ENCODE measurements around the gene RMC1. TPM values are rescaled to one million over a fixed set of nuclear protein-coding genes. Genes with fewer than 3 reads are reported as not detected.
"Not testable (repeated sequence)": the region's sequence is repeated elsewhere in the genome, so short reads cannot be mapped to it uniquely, and the experiment has no call there.

The RMC1 gene
- total and polyA plus RNA-seq, 2 donors: 16.8 to 24.4 TPM

DNA sequence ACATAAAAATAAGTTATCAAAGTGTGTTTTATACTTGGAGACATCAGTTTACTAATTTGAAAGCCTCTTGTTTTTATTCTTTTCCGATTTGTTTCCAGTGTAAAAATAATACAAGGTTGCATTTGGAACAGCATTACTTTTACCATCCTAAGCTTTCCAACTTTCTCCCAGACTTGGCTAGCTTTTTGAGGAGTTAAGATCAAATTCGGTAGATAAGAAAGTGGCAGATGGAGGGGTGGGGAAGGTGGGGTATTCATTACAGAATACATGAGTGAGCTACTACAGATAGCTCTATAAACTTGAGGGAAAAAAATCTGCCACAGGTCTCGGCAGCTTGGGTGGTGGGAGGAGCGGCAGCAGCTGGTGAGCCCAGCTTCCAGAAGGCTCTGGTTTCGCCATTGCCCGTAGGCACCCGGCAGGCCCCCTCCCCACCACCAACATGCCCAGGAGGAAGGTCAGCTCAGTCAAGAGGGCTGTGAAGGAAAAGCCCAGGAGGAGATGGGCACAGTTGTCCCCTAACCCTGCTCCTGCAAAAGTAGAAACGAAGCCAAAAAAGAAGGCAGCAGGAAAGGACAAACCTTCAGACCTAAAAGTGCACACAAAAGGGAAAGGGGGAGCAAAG lies 18.6 kb upstream of the RMC1 start:
- no peak for DNase-seq (ENCODE audit: extremely low spot score)
- 31% methylated on average over 8 of the region's 8 CpGs for WGBS
- Histone ChIP-seq H3K27ac (ENCODE audit: low read depth) (no peak overlapping the region), H3K4me1 (ENCODE audit: insufficient read depth) (no peaks in the 10 kb centered on the region), H3K36me3 (ENCODE audit: insufficient read depth) (peaks cover 2% of the 10 kb centered on the region), H3K4me3 (ENCODE audit: low read depth, low read length) (no peak overlapping the region)

DNA sequence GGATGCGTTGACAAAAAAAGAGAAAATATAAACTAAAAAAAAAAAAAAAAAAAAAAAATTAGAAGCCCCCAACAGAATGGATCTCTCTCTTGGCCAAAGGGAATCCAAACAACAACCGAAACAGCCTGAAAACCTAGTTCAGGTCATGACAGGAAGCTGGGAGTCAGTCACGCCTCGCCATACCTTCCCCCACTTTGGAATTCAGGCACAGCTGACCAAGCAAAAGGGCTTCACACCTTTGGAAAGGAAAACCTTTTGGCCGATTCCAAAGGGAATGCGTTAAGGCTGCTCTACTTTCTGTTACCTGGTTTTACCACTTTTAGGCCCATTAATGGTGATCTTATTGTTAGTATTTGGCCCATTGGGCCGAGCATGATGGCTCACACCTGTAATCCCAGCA lies 17.9 kb upstream of the RMC1 start:
- 94% methylated on average over 7 of the region's 7 CpGs for WGBS
- no peak overlapping the region for H3K4me3 ChIP-seq (ENCODE audit: low read depth, low read length)
- H3K36me3 ChIP-seq (ENCODE audit: insufficient read depth): no peaks in the 10 kb centered on the region
- H3K27ac ChIP-seq (ENCODE audit: low read depth): no peak overlapping the region
- no peak for DNase-seq (ENCODE audit: extremely low spot score)
- no peaks in the 10 kb centered on the region for H3K4me1 ChIP-seq (ENCODE audit: insufficient read depth)

DNA sequence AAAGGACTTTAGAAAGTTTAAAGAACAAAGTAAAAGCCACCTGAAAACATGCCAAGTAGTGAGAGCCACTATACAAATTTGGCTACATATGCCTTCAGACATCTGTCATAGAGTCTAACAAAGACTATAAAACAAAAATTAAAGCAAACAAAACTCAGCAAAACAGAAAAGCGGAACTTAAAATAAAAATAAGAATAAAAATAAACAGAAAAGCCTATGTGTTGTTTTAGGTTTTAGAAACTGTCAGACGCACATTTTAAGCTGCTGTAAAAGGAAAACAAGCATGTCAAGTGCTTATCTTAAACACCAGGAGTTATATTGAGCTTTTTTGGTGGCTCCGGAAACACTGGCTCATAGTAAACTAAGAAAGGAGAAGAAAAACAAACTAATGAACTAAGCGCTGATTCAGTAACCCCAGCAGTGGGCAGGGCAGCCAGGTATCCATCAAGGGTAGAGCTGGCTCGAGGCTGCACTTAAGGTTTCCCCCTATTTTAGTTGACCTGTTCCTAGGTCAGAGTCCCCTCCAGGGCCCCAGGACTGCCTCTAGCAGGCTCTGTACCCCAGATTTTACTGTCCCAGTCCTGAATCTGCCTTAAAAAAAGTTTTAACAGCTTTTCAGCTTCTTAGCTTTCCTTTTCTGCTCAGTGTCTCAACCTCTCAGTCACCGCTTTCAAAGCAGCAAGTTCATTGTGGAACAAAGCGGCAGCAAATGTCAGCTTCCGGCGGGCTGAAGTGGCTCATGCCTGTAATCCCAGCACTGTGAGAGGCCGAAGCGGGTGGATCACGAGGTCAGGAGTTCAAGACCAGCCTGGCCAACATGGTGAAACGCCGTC lies 15.4 kb upstream of the RMC1 start:
- WGBS: 33% methylated on average over 14 of the region's 14 CpGs
- no peak overlapping the region for H3K4me3 ChIP-seq (ENCODE audit: low read depth, low read length)
- DNase-seq (ENCODE audit: extremely low spot score): no peak
- H3K4me1 ChIP-seq (ENCODE audit: insufficient read depth): no peaks in the 10 kb centered on the region
- peak overlapping the region; percentile 79 for H3K27ac ChIP-seq (ENCODE audit: low read depth)
- H3K36me3 ChIP-seq (ENCODE audit: insufficient read depth): no peaks in the 10 kb centered on the region

DNA sequence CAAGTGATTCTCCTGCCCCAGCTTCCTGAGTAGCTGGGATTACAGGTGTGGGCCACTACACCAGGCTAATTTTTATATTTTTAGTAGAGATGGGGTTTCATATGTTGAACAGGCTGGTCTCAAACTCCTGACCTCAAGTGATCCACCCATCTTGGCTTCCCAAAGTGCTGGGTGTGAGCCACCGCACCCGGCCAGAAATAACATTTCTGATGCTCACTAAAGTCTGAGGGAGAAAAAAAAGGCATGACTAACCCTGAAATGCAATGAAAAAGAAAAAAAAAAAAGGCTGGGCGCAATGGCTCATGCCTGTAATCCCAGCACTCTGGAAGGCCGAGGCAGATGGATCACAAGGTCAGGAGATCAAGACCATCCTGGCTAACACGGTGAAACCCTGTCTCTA lies 13.7 kb upstream of the RMC1 start:
- H3K4me3 ChIP-seq (ENCODE audit: low read depth, low read length); H3K4me1 ChIP-seq (ENCODE audit: insufficient read depth); DNase-seq (ENCODE audit: extremely low spot score); H3K27ac ChIP-seq (ENCODE audit: low read depth); H3K36me3 ChIP-seq (ENCODE audit: insufficient read depth): not testable (repeated sequence)
- 80% methylated on average over 5 of the region's 5 CpGs for WGBS

DNA sequence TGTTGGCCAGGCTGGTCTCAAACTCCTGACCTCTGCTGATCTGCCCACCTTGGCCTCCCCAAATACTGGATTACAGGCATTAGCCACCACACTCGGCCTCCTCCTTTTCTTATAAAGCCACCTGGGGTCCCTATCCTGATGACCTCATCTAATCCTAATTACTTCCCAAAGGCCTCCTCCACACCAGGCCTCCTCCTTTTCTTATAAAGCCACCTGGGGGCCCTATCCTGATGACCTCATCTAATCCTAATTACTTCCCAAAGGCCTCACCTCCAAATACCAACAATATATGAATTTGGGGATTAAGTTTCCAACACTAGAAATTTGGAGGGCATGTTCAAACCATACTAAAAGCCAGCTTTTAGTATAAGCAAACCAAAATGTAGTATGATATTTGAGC lies 9.7 kb upstream of the RMC1 start:
- DNase-seq (ENCODE audit: extremely low spot score): no peak
- no peaks in the 10 kb centered on the region for H3K36me3 ChIP-seq (ENCODE audit: insufficient read depth)
- no peak overlapping the region for H3K27ac ChIP-seq (ENCODE audit: low read depth)
- no peaks in the 10 kb centered on the region for H3K4me1 ChIP-seq (ENCODE audit: insufficient read depth)
- 78% methylated on average over 1 of the region's 1 CpG for WGBS
- no peak overlapping the region for H3K4me3 ChIP-seq (ENCODE audit: low read depth, low read length)

DNA sequence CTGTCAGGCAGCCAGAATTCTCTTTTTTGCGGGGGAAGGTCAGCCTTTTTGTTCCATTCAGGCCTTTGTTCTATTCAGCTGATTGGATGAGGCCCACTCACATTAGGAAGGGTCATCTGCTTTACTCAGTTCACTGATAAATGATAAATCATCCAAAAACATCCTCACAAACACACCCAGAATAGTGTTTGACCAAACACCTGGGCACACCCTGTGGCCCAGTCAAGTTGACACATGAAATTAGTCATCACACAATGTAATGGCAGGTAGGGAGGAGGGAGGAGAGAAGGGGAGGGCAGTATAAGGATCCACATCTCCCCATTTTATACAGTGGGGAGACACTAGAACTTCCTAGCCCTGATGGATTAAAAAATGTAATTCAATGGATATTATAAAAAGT lies 8.3 kb upstream of the RMC1 start:
- WGBS: 91% methylated on average over 1 of the region's 1 CpG
- Histone ChIP-seq H3K27ac (ENCODE audit: low read depth) (no peak overlapping the region), H3K4me1 (ENCODE audit: insufficient read depth) (peaks cover 2% of the 10 kb centered on the region)

DNA sequence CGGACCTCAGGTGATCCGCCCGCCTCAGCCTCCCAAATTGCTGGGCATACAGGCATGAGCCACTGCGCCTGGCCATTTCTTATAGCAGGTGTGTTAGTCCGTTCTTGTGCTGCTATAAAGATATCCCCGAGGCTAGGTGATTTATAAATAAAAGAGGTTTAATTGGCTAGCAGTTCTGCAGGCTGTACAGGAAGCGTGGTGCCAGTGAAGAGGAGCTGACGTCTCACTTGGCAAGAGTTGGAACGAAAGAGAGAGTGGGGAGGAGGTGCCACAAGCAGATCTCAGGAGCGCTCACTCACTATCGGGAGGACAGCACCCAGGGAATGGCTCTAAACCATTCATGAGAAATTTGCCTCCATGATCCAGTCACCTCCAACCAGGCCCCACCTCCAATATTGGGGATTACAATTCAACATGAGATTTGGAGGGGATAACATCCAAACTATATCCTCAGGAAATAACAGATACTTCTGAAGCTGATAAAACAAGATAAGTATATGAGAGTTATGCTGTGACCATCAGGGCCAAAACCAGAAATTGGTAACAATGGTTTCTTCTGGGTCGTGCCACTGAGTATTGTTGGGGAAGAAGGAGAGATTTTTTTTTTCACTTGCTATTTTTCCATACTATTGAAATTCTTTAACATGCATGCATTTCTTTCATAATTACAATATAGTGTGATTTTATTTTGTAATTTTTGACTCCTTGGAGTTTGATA lies 7.4 kb upstream of the RMC1 start:
- Histone ChIP-seq H3K36me3 (ENCODE audit: insufficient read depth) (no peaks in the 10 kb centered on the region), H3K27ac (ENCODE audit: low read depth) (no peak overlapping the region), H3K4me3 (ENCODE audit: low read depth, low read length) (no peak overlapping the region), H3K4me1 (ENCODE audit: insufficient read depth) (peaks cover 2% of the 10 kb centered on the region)
- WGBS: 55% methylated on average over 12 of the region's 12 CpGs
- no peak for DNase-seq (ENCODE audit: extremely low spot score)

More for the DNA sequence above, 8.3 kb upstream of the RMC1 start:
- H3K4me3 ChIP-seq (ENCODE audit: low read depth, low read length): no peak overlapping the region
- no peaks in the 10 kb centered on the region for H3K36me3 ChIP-seq (ENCODE audit: insufficient read depth)
- no peak for DNase-seq (ENCODE audit: extremely low spot score)

DNA sequence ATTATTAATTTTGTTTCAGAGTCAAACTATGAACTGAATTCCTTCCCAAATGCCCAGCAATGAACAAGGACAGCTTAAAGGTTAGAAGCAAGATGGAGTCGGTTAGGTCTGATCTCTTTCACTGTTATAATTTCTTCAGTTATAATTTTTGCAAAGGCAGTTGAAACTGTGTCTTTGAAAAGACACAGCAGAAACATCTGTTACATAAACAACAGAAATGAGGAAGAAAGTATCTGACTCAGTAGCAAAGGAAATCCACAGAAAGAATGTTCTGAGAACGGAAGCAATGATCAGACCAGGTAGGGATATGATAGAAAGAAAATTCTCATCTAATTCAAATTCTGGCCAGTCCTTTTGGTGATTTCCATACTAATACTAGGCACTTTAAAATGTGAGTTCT lies 5.2 kb upstream of the RMC1 start:
- no peak overlapping the region for H3K4me3 ChIP-seq (ENCODE audit: low read depth, low read length)
- no peaks in the 10 kb centered on the region for H3K36me3 ChIP-seq (ENCODE audit: insufficient read depth)
- no peak overlapping the region for H3K27ac ChIP-seq (ENCODE audit: low read depth)
- WGBS: 62% methylated on average over 2 of the region's 2 CpGs
- DNase-seq (ENCODE audit: extremely low spot score): no peak
- H3K4me1 ChIP-seq (ENCODE audit: insufficient read depth): peaks cover 2% of the 10 kb centered on the region

DNA sequence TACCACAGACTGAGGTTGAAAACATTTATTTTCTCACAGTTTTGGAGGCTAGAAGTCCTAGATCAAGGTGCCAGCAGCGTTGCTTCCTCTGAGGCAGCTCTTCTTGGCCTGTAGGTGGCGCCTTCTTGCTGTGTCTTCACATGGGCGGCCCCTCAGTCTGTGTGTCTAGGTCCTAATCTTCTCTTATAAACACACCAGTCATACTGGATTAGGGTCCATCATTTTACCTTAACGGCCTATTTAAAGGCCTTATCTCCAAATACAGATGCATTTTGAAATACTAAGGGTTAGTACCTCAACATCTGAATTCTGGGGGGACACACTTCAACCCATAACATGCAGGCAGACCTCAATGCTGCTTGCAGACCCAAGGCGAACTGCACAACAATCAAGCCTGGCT lies 4.4 kb upstream of the RMC1 start:
- 16% methylated on average over 5 of the region's 5 CpGs for WGBS
- H3K27ac ChIP-seq (ENCODE audit: low read depth): no peak overlapping the region
- DNase-seq (ENCODE audit: extremely low spot score): no peak

DNA sequence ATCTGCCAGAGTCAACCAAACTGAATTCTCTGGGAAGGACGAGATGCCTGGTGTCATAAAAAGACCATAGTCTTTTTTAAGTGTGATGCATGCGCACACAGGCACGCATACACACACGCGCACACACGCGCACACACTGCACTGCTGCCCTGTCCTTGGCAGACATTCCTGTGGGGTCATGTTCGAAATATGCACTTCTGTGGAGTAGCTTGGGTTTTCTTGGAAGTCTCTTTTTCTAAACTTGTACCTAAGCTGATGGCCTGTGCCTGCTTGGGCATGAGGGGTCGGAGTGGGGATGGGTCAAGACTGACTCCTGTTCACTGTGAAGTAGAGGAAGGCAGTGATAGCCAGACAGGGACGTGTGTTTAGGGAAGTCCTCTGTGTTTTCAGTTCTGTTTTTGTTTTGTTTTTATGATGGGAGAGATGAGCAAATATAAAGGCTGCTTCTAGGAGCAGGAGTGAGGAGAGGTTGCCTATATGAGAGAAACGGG lies 4.0 kb upstream of the RMC1 start:
- WGBS: 30% methylated on average over 11 of the region's 11 CpGs
- Histone ChIP-seq H3K4me3 (ENCODE audit: low read depth, low read length) (no peak overlapping the region), H3K27ac (ENCODE audit: low read depth) (no peak overlapping the region)

More for the DNA sequence above, 4.4 kb upstream of the RMC1 start:
- peaks cover 2% of the 10 kb centered on the region for H3K4me1 ChIP-seq (ENCODE audit: insufficient read depth)
- H3K4me3 ChIP-seq (ENCODE audit: low read depth, low read length): no peak overlapping the region
- no peaks in the 10 kb centered on the region for H3K36me3 ChIP-seq (ENCODE audit: insufficient read depth)

DNA sequence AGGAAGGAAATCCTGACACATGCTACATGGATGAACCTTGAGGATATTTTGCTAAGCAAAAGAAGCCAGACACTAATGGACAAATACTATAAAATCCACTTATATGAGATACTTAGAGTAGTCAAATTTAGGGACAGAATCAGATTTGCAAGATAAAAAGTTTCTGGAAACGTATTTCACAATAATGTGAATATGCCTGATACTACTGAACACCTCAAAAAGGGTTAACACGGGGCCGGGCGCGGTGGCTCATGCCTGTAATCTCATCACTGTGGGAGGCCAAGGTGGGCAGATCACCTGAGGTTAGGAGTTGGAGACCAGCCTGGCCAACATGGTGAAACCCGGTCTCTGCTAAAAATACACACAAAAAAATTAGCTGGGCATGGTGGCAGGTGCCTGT lies 1.7 kb upstream of the RMC1 start:
- no peaks in the 10 kb centered on the region for H3K36me3 ChIP-seq (ENCODE audit: insufficient read depth)
- DNase-seq (ENCODE audit: extremely low spot score): no peak
- H3K27ac ChIP-seq (ENCODE audit: low read depth): no peak overlapping the region
- 87% methylated on average over 6 of the region's 6 CpGs for WGBS
- peaks cover 2% of the 10 kb centered on the region for H3K4me1 ChIP-seq (ENCODE audit: insufficient read depth)
- H3K4me3 ChIP-seq (ENCODE audit: low read depth, low read length): no peak overlapping the region

More for the DNA sequence above, 4.0 kb upstream of the RMC1 start:
- Histone ChIP-seq H3K4me1 (ENCODE audit: insufficient read depth) (peaks cover 2% of the 10 kb centered on the region), H3K36me3 (ENCODE audit: insufficient read depth) (no peaks in the 10 kb centered on the region)
- DNase-seq (ENCODE audit: extremely low spot score): no peak

DNA sequence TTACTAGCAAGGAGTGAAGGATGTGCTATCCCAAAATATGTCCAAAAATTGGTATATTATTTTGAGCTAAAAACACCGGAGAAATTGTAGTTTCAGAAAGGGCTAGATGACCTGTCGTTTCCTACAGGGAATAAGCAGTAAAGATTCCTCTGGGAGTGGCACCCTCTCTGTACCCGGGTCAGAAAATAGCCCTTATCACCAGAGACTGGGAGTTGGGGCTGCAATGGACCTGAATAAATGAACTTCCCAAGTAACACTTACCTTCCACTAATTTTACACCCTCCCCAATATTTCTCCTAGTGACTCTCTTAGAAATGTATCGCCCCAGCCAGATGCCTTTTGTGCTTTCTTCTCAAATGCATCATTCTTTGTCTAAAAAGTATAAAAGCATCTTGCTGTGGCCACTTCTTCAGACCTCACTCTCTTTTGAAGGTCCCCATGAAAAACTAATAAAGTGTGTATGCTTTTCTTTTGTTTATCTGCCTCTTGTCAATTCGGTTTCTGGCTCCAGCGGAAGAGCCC lies 734 bp upstream of the RMC1 start:
- Histone ChIP-seq H3K36me3 (ENCODE audit: insufficient read depth) (no peaks in the 10 kb centered on the region), H3K4me3 (ENCODE audit: low read depth, low read length) (peak overlapping the region; percentile 98), H3K27ac (ENCODE audit: low read depth) (peak overlapping the region; percentile 85), H3K4me1 (ENCODE audit: insufficient read depth) (peaks cover 2% of the 10 kb centered on the region)
- 25% methylated on average over 6 of the region's 6 CpGs for WGBS
- DNase-seq (ENCODE audit: extremely low spot score): no peak

DNA sequence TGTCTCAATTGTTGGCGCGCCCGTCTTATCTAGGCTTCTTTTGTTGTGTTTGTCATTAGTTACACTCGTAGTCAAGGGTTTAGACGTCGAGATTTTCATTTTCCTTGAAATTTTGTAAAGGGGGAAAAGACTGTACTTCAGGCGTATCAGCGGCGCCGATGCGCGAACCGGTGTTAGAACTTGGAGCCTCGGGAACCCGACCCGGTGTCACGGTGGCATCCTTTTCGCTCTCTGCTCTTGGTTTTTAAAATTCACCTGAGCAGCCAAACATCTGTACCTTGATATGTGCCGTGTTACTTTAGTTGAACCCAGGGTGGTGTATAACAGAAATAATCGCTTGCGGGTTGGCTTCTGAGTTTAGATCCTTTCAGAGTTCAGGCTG lies 643 bp downstream of the RMC1 start:
- peaks cover 2% of the 10 kb centered on the region for H3K4me1 ChIP-seq (ENCODE audit: insufficient read depth)

More for the DNA sequence above, 643 bp downstream of the RMC1 start:
- H3K27ac ChIP-seq (ENCODE audit: low read depth): no peak overlapping the region
- peaks cover 2% of the 10 kb centered on the region for H3K36me3 ChIP-seq (ENCODE audit: insufficient read depth)
- DNase-seq (ENCODE audit: extremely low spot score): no peak
- H3K4me3 ChIP-seq (ENCODE audit: low read depth, low read length): peak overlapping the region; percentile 98
- WGBS: 3% methylated on average over 21 of the region's 21 CpGs

All from urinary bladder (tissue), 4 donors.